GM18511 (cell line): ENCODE measurements around the gene CD320.
"Not testable (repeated sequence)": the region's sequence is repeated elsewhere in the genome, so short reads cannot be mapped to it uniquely, and the experiment has no call there.

Experiments
- ATAC-seq: cut with Tn5 transposase; IDR thresholded peaks from one replicate; pipeline ENCODE4 v1.9.1; 2021; ENCODE audit warnings: mild to moderate bottlenecking, moderate library complexity; ENCODE audit not compliant: unreplicated experiment

Gene CD320

GRCh38 chr19:8333767-8334457, 25.8 kb upstream of the CD320 start:
- no peak for ATAC-seq

- ATAC-seq: no peak
Observed at GRCh38 chr19:8332976-8333766, 25.0 kb upstream of the CD320 start.

- ATAC-seq: no peak
Observed at GRCh38 chr19:8331263-8331845, 23.2 kb upstream of the CD320 start.

GRCh38 chr19:8329996-8330395, 21.8 kb upstream of the CD320 start:
- no peak for ATAC-seq

- ATAC-seq: no peak
Observed at GRCh38 chr19:8325454-8325853, 17.3 kb upstream of the CD320 start.

- ATAC-seq: no peak
Observed at GRCh38 chr19:8324186-8325050, 16.3 kb upstream of the CD320 start.

- ATAC-seq: no peak
Observed at GRCh38 chr19:8323781-8324185, 15.6 kb upstream of the CD320 start.

- no peak for ATAC-seq
Observed at GRCh38 chr19:8322638-8322997, 14.5 kb upstream of the CD320 start.

- ATAC-seq: no peak
Observed at GRCh38 chr19:8321986-8322637, 14.0 kb upstream of the CD320 start.

- peak; percentile 88 for ATAC-seq
Observed at GRCh38 chr19:8321067-8321985, 13.2 kb upstream of the CD320 start, which contains the start of the genes NDUFA7 and RPS28. TSS of gene NDUFA7 (minus strand) at chr19:8321375. CDS start at chr19:8321358, 17 bp downstream. TSS of gene RPS28 (plus strand) at chr19:8321496. CDS start at chr19:8321531, 35 bp downstream.

GRCh38 chr19:8320564-8321066, 12.5 kb upstream of the CD320 start:
- ATAC-seq: peak; percentile 25

GRCh38 chr19:8319807-8320520, 11.8 kb upstream of the CD320 start:
- ATAC-seq: no peak

GRCh38 chr19:8318835-8319234, 10.7 kb upstream of the CD320 start:
- ATAC-seq: not testable (repeated sequence)

GRCh38 chr19:8316351-8317125, 8.4 kb upstream of the CD320 start:
- ATAC-seq: no peak

GRCh38 chr19:8314981-8315640, 7.0 kb upstream of the CD320 start:
- ATAC-seq: not testable (repeated sequence)

- no peak for ATAC-seq
Observed at GRCh38 chr19:8311461-8312260, 3.5 kb upstream of the CD320 start.
